HG03442 (cell line): ENCODE measurements around the gene ARMC10.
A peak's percentile ranks its signal among the peaks of the same experiment; 100 is the strongest.
"Not testable (repeated sequence)": the region's sequence is repeated elsewhere in the genome, so short reads cannot be mapped to it uniquely, and the experiment has no call there.

ENCODE experiments used
- ATAC-seq: cut with Tn5 transposase; IDR thresholded peaks from one replicate; pipeline ENCODE4 v1.9.1; 2021; ENCODE audit warnings: mild to moderate bottlenecking, moderate library complexity; ENCODE audit not compliant: unreplicated experiment

ARMC10 gene

GRCh38 chr7:103074519-103075336 is at the start of gene ARMC10, which contains the start of gene FBXL13:
Gene ARMC10 (plus strand): TSS chr7:103075140. CDS start chr7:103075273, 133 bp downstream.
Gene FBXL13 (minus strand): TSS chr7:103074796.
- ATAC-seq = peak; percentile 85

GRCh38 chr7:103025341-103025740 is 49.6 kb upstream of the ARMC10 start:
- no peak for ATAC-seq

GRCh38 chr7:103031024-103031423 is 43.9 kb upstream of the ARMC10 start:
- ATAC-seq = no peak

- no peak for ATAC-seq
Observed at GRCh38 chr7:103031781-103032180, 43.2 kb upstream of the ARMC10 start.

GRCh38 chr7:103034318-103034717 is 40.6 kb upstream of the ARMC10 start:
- not testable (repeated sequence) for ATAC-seq

GRCh38 chr7:103037476-103037822 is 37.5 kb upstream of the ARMC10 start:
- no peak for ATAC-seq

- not testable (repeated sequence) for ATAC-seq
Observed at GRCh38 chr7:103037823-103038739, 36.9 kb upstream of the ARMC10 start.

GRCh38 chr7:103041815-103042214 is 33.1 kb upstream of the ARMC10 start:
- not testable (repeated sequence) for ATAC-seq

- ATAC-seq = no peak
Observed at GRCh38 chr7:103048833-103049232, 26.1 kb upstream of the ARMC10 start.

- ATAC-seq = no peak
Observed at GRCh38 chr7:103051519-103051918, 23.4 kb upstream of the ARMC10 start.

GRCh38 chr7:103056006-103056405 is 18.9 kb upstream of the ARMC10 start:
- not testable (repeated sequence) for ATAC-seq

GRCh38 chr7:103058122-103058521 is 16.8 kb upstream of the ARMC10 start:
- no peak for ATAC-seq

- no peak for ATAC-seq
Observed at GRCh38 chr7:103059471-103059870, 15.5 kb upstream of the ARMC10 start.

- no peak for ATAC-seq
Observed at GRCh38 chr7:103063895-103064294, 11.0 kb upstream of the ARMC10 start.

GRCh38 chr7:103065667-103066066 is 9.3 kb upstream of the ARMC10 start:
- no peak for ATAC-seq

- no peak for ATAC-seq
Observed at GRCh38 chr7:103068414-103069403, 6.2 kb upstream of the ARMC10 start.

GRCh38 chr7:103071000-103071399 is 3.9 kb upstream of the ARMC10 start:
- ATAC-seq = no peak

GRCh38 chr7:103073989-103074518 is 886 bp upstream of the ARMC10 start:
- no peak for ATAC-seq

GRCh38 chr7:103075337-103075918 is 488 bp downstream of the ARMC10 start:
- ATAC-seq = peak; percentile 52

GRCh38 chr7:103076764-103077163 is 1.8 kb downstream of the ARMC10 start:
- ATAC-seq = no peak
